Stimulated activated CD4-positive, alpha-beta T cell treated with anti-CD3 and anti-CD28 coated beads, Interleukin-1b, Interleukin-23, amount 100 ng/mL, for 24 hours (primary cell): ENCODE results near the gene DTX4.

Source experiments
- DNase-seq, 4 experiments: peaks; one replicate each; pipeline ENCODE4 v3.0.0-alpha.2; 2020; ENCODE audit warnings: low read depth in 4 of 4, low spot score in 1 of 4

Gene DTX4

GRCh38 chr11:59172345-59173079, 580 bp downstream of the DTX4 start:
- DNase-seq = peak in 1 of 4 experiments; percentile 4

GRCh38 chr11:59173080-59173963, 1.4 kb downstream of the DTX4 start:
- DNase-seq = no peak

GRCh38 chr11:59173964-59174663, 2.2 kb downstream of the DTX4 start:
- no peak for DNase-seq

- DNase-seq = no peak
Observed at GRCh38 chr11:59174664-59175033, 2.7 kb downstream of the DTX4 start.

GRCh38 chr11:59175091-59175501, 3.2 kb downstream of the DTX4 start:
- no peak for DNase-seq

GRCh38 chr11:59176330-59176729, 4.4 kb downstream of the DTX4 start:
- DNase-seq = no peak

- no peak for DNase-seq
Observed at GRCh38 chr11:59178402-59178801, 6.5 kb downstream of the DTX4 start.

- no peak for DNase-seq
Observed at GRCh38 chr11:59179121-59179520, 7.2 kb downstream of the DTX4 start.

- DNase-seq = no peak
Observed at GRCh38 chr11:59180168-59180776, 8.3 kb downstream of the DTX4 start.

GRCh38 chr11:59180907-59181306, 9.0 kb downstream of the DTX4 start:
- no peak for DNase-seq

GRCh38 chr11:59181746-59182456, 10.0 kb downstream of the DTX4 start:
- no peak for DNase-seq

- DNase-seq = no peak
Observed at GRCh38 chr11:59182457-59183151, 10.7 kb downstream of the DTX4 start.

GRCh38 chr11:59183771-59184170, 11.8 kb downstream of the DTX4 start:
- no peak for DNase-seq

GRCh38 chr11:59184691-59185339, 12.9 kb downstream of the DTX4 start:
- no peak for DNase-seq

GRCh38 chr11:59185386-59185945, 13.5 kb downstream of the DTX4 start:
- no peak for DNase-seq

GRCh38 chr11:59186130-59186594, 14.2 kb downstream of the DTX4 start:
- peak in 3 of 4 experiments; percentile 30 to 38 (median 35) for DNase-seq

- DNase-seq = no peak
Observed at GRCh38 chr11:59187035-59187434, 15.1 kb downstream of the DTX4 start.

GRCh38 chr11:59187587-59187986, 15.7 kb downstream of the DTX4 start:
- no peak for DNase-seq

GRCh38 chr11:59188954-59189353, 17.0 kb downstream of the DTX4 start:
- DNase-seq = no peak
